Trophoblast cell (in vitro differentiated cells and primary cell): Measurements from ENCODE around the gene COMMD3.
A peak's percentile ranks its signal among the peaks of the same experiment; 100 is the strongest.

Experiments used
- DNase-seq, 2 donors: peaks; one replicate each; pipeline ENCODE4 v3.0.0-alpha.2; 2016
- H2AFZ ChIP-seq: 2 replicates; pipeline ENCODE4 v1.6.1; 2013; ENCODE audit warnings: low read length, moderate library complexity, mild to moderate bottlenecking; ENCODE audit not compliant: insufficient read depth, poor library complexity
- H2AK5ac ChIP-seq: 2 replicates; pipeline ENCODE4 v1.6.1; 2013; ENCODE audit warnings: mild to moderate bottlenecking, low read length
- H2BK120ac ChIP-seq: 2 replicates; pipeline ENCODE4 v1.6.1; 2013; ENCODE audit warnings: low read length, mild to moderate bottlenecking, moderate library complexity; ENCODE audit not compliant: insufficient read depth, poor library complexity
- H2BK12ac ChIP-seq: 2 replicates; pipeline ENCODE4 v1.6.1; 2013; ENCODE audit warnings: mild to moderate bottlenecking, low read length, moderate library complexity
- H2BK5ac ChIP-seq: 2 replicates; pipeline ENCODE4 v1.6.1; 2013; ENCODE audit warnings: low read length, low read depth, moderate library complexity, mild to moderate bottlenecking; ENCODE audit not compliant: poor library complexity
- H3K14ac ChIP-seq: 2 replicates; pipeline ENCODE4 v1.6.1; 2013; ENCODE audit warnings: mild to moderate bottlenecking, low read length
- H3K18ac ChIP-seq: 2 replicates; pipeline ENCODE4 v1.6.1; 2013; ENCODE audit warnings: mild to moderate bottlenecking, low read length
- H3K23ac ChIP-seq: 2 replicates; pipeline ENCODE4 v1.6.1; 2013; ENCODE audit warnings: low read length
- H3K27ac ChIP-seq: 2 replicates; pipeline ENCODE4 v1.5.1; 2013; ENCODE audit warnings: low read depth, mild to moderate bottlenecking, inconsistent platforms, low read length, moderate library complexity
- H3K27me3 ChIP-seq: 2 replicates; pipeline ENCODE4 v1.6.1; 2013; ENCODE audit warnings: inconsistent platforms, mild to moderate bottlenecking, low read length, moderate library complexity; ENCODE audit not compliant: insufficient read depth
- H3K36me3 ChIP-seq, 2 experiments: 1 replicate in 1 of 2; 2 replicates in 1 of 2; pipeline ENCODE4 v1.6.1; 2013; ENCODE audit warnings: low read length in 2 of 2, mild to moderate bottlenecking in 2 of 2, moderate library complexity in 1 of 2; ENCODE audit not compliant: insufficient read depth in 2 of 2, control insufficient read depth in 1 of 2
- H3K4ac ChIP-seq: 2 replicates; pipeline ENCODE4 v1.6.1; 2013; ENCODE audit warnings: low read depth, mild to moderate bottlenecking, low read length, moderate library complexity
- H3K4me1 ChIP-seq, 2 experiments: 1 replicate in 1 of 2; 2 replicates in 1 of 2; pipeline ENCODE4 v1.6.1; 2013; ENCODE audit warnings: low read length in 2 of 2, mild to moderate bottlenecking in 2 of 2, moderate library complexity in 1 of 2; ENCODE audit not compliant: insufficient read depth in 2 of 2, control insufficient read depth in 1 of 2
- H3K4me2 ChIP-seq: 2 replicates; pipeline ENCODE4 v1.6.1; 2013; ENCODE audit warnings: inconsistent platforms, mild to moderate bottlenecking, low read length, moderate library complexity
- H3K4me3 ChIP-seq: 2 replicates; pipeline ENCODE4 v1.5.1; 2013; ENCODE audit warnings: mild to moderate bottlenecking, low read depth, low read length, inconsistent platforms
- H3K79me1 ChIP-seq: one replicate; pipeline ENCODE4 v1.6.1; 2013; ENCODE audit warnings: low read length
- H3K79me2 ChIP-seq: 2 replicates; pipeline ENCODE4 v1.6.1; 2013; ENCODE audit warnings: low read length, mild to moderate bottlenecking; ENCODE audit not compliant: control insufficient read depth, insufficient read depth, poor library complexity
- H3K9ac ChIP-seq: 2 replicates; pipeline ENCODE4 v1.6.1; 2013; ENCODE audit warnings: mild to moderate bottlenecking, low read length
- H3K9me3 ChIP-seq: 2 replicates; pipeline ENCODE4 v1.6.1; 2013; ENCODE audit warnings: low read depth, mild to moderate bottlenecking, control low read depth, inconsistent platforms, low read length; ENCODE audit not compliant: insufficient read depth
- H4K12ac ChIP-seq: 2 replicates; pipeline ENCODE4 v1.6.1; 2013; ENCODE audit warnings: low read depth, mild to moderate bottlenecking, low read length, moderate library complexity
- H4K8ac ChIP-seq: 2 replicates; pipeline ENCODE4 v1.6.1; 2013; ENCODE audit warnings: low read depth, mild to moderate bottlenecking, low read length, moderate library complexity
- H4K91ac ChIP-seq: one replicate; pipeline ENCODE4 v1.6.1; 2013; ENCODE audit warnings: low read depth, mild to moderate bottlenecking, low read length, moderate library complexity
- WGBS: extraction: QIAGEN DNeasy Blood & Tissue Kit; methylation state at CpG from one replicate; pipeline ENCODE4 v1.1.7; 2013; ENCODE audit warnings: missing lambda C conversion rate; ENCODE audit not compliant: insufficient read length, insufficient coverage; ENCODE audit errors: extremely low coverage; 5-methylcytosine and 5-hydroxymethylcytosine counted together

COMMD3 gene

GRCh38 chr10:22324893-22325271 lies 8.7 kb downstream of the COMMD3 start:
- Histone ChIP-seq H2BK5ac (no peak overlapping the region), H3K23ac (no peak overlapping the region), H3K9me3 (no peaks in the 10 kb centered on the region), H3K4me3 (no peak overlapping the region), H3K27ac (no peak overlapping the region), H3K79me1 (peaks cover 10% of the 10 kb centered on the region), H3K36me3 (peaks cover 2 to 3% of the 10 kb centered on the region in 2 experiments), H4K91ac (no peak overlapping the region), H4K12ac (no peak overlapping the region), H4K8ac (no peak overlapping the region), H3K79me2 (peaks cover 5% of the 10 kb centered on the region), H2BK120ac (no peak overlapping the region), H3K4me1 (peaks cover 3 to 5% of the 10 kb centered on the region in 2 experiments), H2BK12ac (no peak overlapping the region), H3K4me2 (peak overlapping the region; percentile 93), H3K4ac (no peak overlapping the region), H2AFZ (no peak overlapping the region), H3K18ac (no peak overlapping the region), H2AK5ac (no peak overlapping the region), H3K27me3 (peaks cover 22% of the 10 kb centered on the region), H3K14ac (no peak overlapping the region), H3K9ac (no peak overlapping the region)
- no CpG with 5 or more reads among the region's 9 CpGs for WGBS
- DNase-seq, result no peak

- peak; percentile 58 to 75 for DNase-seq
- H3K9ac ChIP-seq, result no peak overlapping the region
- peak overlapping the region; percentile 43 for H4K12ac ChIP-seq
- H3K18ac ChIP-seq, result no peak overlapping the region
- peak overlapping the region; percentile 63 for H2AFZ ChIP-seq
- H4K91ac ChIP-seq, result peak overlapping the region; percentile 55
- no peak overlapping the region for H2BK5ac ChIP-seq
- H3K9me3 ChIP-seq, result no peaks in the 10 kb centered on the region
- peak overlapping the region; percentile 93 for H3K4me2 ChIP-seq
- H3K14ac ChIP-seq, result peak overlapping the region; percentile 66
- H2AK5ac ChIP-seq, result no peak overlapping the region
- H4K8ac ChIP-seq, result peak overlapping the region; percentile 54
- H3K79me1 ChIP-seq, result peaks cover 10% of the 10 kb centered on the region
- H3K23ac ChIP-seq, result no peak overlapping the region
- peaks cover 2 to 3% of the 10 kb centered on the region in 2 experiments for H3K36me3 ChIP-seq
- no peak overlapping the region for H3K27ac ChIP-seq
- H3K4ac ChIP-seq, result no peak overlapping the region
- no peak overlapping the region for H2BK120ac ChIP-seq
- peak overlapping the region; percentile 71 for H3K4me3 ChIP-seq
- no CpG with 5 or more reads among the region's 92 CpGs for WGBS
- H3K79me2 ChIP-seq, result peaks cover 5% of the 10 kb centered on the region
- H3K27me3 ChIP-seq, result peaks cover 22% of the 10 kb centered on the region
- peaks cover 3 to 5% of the 10 kb centered on the region in 2 experiments for H3K4me1 ChIP-seq
- H2BK12ac ChIP-seq, result no peak overlapping the region
Measured at GRCh38 chr10:22325272-22326144, 9.3 kb downstream of the COMMD3 start.

GRCh38 chr10:22326145-22326702 lies 10.0 kb downstream of the COMMD3 start:
- WGBS, result no CpG with 5 or more reads among the region's 8 CpGs
- no peak overlapping the region for H2BK5ac ChIP-seq
- H4K12ac ChIP-seq, result no peak overlapping the region
- H3K79me1 ChIP-seq, result peaks cover 8% of the 10 kb centered on the region
- H3K9ac ChIP-seq, result no peak overlapping the region
- H3K27ac ChIP-seq, result no peak overlapping the region
- H4K91ac ChIP-seq, result no peak overlapping the region
- H3K4me3 ChIP-seq, result no peak overlapping the region
- H2AK5ac ChIP-seq, result no peak overlapping the region
- no peak overlapping the region for H3K23ac ChIP-seq
- H3K9me3 ChIP-seq, result no peaks in the 10 kb centered on the region
- H3K27me3 ChIP-seq, result peaks cover 22% of the 10 kb centered on the region
- peaks cover 3 to 5% of the 10 kb centered on the region in 2 experiments for H3K4me1 ChIP-seq
- H2AFZ ChIP-seq, result peak overlapping the region; percentile 63
- no peak overlapping the region for H2BK12ac ChIP-seq
- H3K4ac ChIP-seq, result no peak overlapping the region
- H3K79me2 ChIP-seq, result peaks cover 3% of the 10 kb centered on the region
- peak overlapping the region; percentile 92 for H3K4me2 ChIP-seq
- no peak overlapping the region for H3K14ac ChIP-seq
- H4K8ac ChIP-seq, result no peak overlapping the region
- H2BK120ac ChIP-seq, result no peak overlapping the region
- H3K18ac ChIP-seq, result no peak overlapping the region
- H3K36me3 ChIP-seq, result peaks cover 2 to 3% of the 10 kb centered on the region in 2 experiments
- DNase-seq, result no peak

- no peaks in the 10 kb centered on the region for H3K79me2 ChIP-seq
- no peak overlapping the region for H2AK5ac ChIP-seq
- no peak overlapping the region for H2BK120ac ChIP-seq
- no peak overlapping the region for H4K91ac ChIP-seq
- no peak overlapping the region for H2AFZ ChIP-seq
- no peak overlapping the region for H2BK12ac ChIP-seq
- H3K79me1 ChIP-seq, result peaks cover 3% of the 10 kb centered on the region
- no peak overlapping the region for H4K8ac ChIP-seq
- no peak overlapping the region for H3K18ac ChIP-seq
- peaks cover 3% of the 10 kb centered on the region for H3K9me3 ChIP-seq
- H2BK5ac ChIP-seq, result no peak overlapping the region
- no peak overlapping the region for H3K9ac ChIP-seq
- H4K12ac ChIP-seq, result no peak overlapping the region
- no peak overlapping the region for H3K4me3 ChIP-seq
- H3K23ac ChIP-seq, result no peak overlapping the region
- H3K4me2 ChIP-seq, result no peak overlapping the region
- H3K27me3 ChIP-seq, result peaks cover 18% of the 10 kb centered on the region
- H3K4me1 ChIP-seq, result peaks cover 7 to 8% of the 10 kb centered on the region in 2 experiments
- no peak overlapping the region for H3K27ac ChIP-seq
- H3K14ac ChIP-seq, result no peak overlapping the region
- H3K4ac ChIP-seq, result no peak overlapping the region
- whole genome bisulfite sequencing, result no CpG with 5 or more reads among the region's 3 CpGs
- peaks cover 2 to 3% of the 10 kb centered on the region in 2 experiments for H3K36me3 ChIP-seq
- DNase-seq, result no peak
Measured at GRCh38 chr10:22329150-22329549, 13.0 kb downstream of the COMMD3 start.
